HG02884 (cell line): ENCODE results near the gene FAM153A.
"Not testable (repeated sequence)": the region's sequence is repeated elsewhere in the genome, so short reads cannot be mapped to it uniquely, and the experiment has no call there.

ENCODE experiments used
- ATAC-seq: cut with Tn5 transposase; IDR thresholded peaks from one replicate; pipeline ENCODE4 v1.9.1; 2021; ENCODE audit warnings: mild to moderate bottlenecking, moderate library complexity; ENCODE audit not compliant: unreplicated experiment

The FAM153A gene

DNA sequence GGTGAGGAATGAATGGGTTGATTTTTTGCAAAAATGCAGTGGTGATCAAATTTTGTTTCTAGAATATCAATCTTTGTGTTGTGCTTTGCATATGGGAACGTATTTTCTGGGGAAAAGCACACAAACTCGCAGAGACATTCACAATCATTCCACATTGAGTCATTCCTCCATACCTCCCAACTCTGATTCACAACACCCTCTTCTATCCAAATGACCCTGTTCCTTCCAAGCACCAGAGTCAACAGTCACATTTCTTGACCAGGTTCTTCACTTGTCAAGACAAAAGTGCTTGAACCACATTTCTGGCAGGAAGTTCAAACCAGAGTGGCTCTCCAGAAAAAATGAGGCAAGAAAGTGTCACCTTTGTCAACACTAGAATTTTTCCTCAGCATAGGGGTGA lies 35.3 kb downstream of the FAM153A start:
- not testable (repeated sequence) for ATAC-seq

DNA sequence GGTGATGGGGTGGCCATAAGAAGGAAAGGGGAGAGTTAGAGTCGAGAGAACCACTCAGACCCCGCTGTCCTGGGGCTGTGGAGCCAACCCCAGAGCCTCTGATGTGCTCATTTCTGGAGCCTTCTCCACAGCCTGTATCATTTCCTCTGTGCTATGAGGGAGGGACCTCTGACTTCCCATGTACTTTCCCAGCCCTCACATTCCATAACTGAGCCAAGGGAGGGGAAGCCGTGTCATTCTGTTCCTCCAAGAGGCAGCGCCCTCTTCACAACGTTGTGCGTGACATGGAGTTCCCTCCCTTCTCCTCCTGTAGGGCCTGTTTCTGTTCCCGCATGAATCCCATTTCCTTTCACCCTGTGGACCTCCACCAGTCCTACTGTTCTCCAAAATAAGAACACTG lies 57.8 kb downstream of the FAM153A start:
- ATAC-seq: not testable (repeated sequence)

DNA sequence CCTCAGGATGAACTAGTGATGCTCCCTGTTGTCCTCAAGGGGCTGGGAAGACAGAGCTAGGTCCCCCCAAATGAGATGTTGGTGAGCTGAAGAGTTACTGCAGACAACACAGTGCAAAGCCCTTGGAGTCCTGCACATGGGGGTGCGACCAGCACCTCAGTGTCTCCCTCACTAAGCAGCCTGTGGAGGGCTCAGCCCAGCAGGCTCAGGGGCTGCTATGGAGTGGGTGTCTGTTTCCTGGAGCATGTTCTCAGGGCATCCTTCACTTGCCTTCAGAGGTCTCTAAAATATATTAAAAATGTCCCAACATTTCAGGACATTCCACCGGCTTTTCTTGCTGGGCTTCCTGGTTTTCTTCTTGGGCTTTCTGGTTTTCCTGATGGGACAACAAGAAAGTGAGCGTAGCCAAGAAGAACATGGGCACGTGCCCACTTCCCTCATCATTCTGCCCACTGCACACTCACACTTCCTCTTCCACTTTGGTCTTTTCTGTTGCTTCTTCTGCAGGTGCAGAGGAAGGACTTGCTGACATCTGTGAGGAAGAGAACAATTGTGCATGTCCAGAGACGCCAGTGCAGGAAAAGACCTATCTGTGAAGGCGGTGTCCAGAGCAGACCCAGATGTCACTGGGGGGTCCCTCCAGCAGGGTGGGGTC lies 58.7 kb downstream of the FAM153A start:
- not testable (repeated sequence) for ATAC-seq

DNA sequence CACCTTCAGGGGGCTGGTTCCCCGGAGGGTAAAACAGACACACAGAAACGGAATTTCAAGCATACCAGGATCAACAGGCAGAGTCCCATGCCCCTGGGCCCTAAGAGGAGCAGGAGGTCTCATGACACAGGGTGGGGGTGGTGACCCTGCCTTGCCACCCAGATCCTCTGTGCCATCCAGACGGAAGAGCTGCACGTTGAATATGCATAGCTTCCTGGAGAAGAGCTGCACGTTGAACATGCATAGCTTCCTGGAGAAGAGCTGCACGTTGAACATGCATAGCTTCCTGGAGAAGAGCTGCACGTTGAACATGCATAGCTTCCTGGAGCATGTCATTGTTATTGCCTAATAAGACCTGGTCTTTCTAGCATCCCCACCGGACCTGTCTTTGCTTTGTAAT lies 59.9 kb downstream of the FAM153A start:
- ATAC-seq: not testable (repeated sequence)

DNA sequence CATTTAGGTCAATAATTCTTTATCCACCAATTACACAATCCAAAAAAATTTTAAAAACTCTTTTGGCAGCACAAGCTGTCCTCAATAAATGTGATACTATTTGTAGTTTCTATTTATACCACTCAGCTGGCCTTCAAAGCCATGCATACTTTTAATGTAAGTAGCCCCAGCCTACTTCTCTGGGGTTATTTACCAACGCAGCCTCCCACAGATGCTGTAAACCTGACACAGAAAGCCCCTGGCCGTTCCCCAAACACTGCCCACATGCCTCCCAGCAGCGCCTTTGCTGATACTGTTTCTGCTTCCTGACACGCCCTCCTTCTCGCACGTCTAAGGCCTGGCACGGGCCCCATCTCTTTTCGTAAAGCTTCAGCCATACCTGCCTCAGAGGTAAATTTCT lies 62.7 kb downstream of the FAM153A start:
- ATAC-seq: not testable (repeated sequence)

DNA sequence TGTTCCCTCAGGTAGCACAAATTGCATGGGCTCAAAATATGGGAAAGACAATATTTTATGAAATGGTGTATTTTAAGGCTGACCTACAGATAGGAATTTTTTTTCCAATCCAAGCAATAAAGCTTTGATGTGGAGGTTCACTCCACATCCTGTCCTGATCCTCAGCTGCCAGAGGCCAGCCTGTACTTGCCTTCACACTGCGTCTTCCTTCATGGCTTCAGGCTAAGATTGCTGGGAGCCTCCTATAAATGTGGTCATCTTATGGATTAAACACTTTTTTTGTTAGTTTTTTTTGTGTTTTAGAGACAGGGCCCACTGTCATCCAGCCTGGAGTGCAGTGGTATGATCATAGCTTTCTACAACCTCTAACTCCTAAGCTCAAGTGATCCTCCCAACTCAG lies 67.3 kb downstream of the FAM153A start:
- not testable (repeated sequence) for ATAC-seq

DNA sequence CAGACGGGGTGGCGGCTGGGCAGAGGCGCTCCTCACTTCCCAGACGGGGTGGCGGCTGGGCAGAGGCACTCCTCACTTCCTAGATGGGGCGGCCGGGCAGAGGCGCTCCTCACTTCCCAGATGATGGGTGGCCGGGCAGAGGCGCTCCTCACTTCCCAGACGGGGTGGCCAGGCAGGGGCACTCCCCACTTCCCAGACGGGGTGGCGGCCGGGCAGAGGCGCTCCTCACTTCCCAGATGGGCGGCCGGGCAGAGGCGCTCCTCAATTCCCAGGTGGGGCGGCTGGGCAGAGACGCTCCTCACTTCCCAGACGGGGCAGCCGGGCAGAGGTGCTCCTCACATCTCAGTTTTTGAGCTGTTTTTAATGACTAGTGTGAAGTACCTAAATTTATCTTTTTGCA lies 86.6 kb downstream of the FAM153A start:
- ATAC-seq: not testable (repeated sequence)

DNA sequence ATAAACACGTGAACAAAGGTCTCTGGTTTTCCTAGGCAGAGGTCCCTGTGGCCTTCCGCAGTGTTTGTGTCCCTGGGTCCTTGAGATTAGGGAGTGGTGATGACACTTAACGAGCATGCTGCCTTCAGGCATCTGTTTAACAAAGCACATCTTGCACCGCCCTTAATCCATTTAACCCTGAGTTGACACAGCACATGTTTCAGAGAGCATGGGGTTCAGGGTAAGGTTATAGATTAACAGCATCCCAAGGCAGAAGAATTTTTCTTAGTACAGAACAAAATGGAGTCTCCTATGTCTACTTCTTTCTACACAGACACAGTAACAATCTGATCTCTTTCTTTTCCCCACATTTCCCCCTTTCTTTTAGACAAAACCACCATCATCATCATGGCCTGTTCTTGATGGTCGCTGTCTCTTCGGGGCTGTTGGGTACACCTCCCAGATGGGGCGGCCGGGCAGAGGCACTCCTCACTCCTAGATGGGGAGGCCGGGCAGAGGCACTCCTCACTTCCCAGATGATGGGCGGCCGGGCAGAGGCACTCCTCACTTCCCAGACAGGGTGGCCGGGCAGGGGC lies 87.3 kb downstream of the FAM153A start:
- ATAC-seq: not testable (repeated sequence)

DNA sequence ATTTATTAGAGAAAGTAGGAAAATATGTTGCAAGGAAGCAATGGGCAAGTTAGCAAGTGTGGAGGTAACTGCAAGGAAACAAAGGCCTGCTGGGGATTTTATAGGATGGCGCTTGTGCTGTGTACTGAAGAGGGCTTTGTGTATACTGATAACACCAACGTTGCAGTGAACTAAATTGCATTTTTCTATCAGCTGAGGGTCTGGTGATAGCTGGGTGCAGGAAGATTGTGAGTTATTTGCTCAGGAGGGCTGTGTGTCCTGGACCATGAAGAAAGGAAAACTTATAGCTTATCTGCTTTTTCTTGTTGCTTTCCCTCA lies 88.2 kb downstream of the FAM153A start:
- ATAC-seq: not testable (repeated sequence)

DNA sequence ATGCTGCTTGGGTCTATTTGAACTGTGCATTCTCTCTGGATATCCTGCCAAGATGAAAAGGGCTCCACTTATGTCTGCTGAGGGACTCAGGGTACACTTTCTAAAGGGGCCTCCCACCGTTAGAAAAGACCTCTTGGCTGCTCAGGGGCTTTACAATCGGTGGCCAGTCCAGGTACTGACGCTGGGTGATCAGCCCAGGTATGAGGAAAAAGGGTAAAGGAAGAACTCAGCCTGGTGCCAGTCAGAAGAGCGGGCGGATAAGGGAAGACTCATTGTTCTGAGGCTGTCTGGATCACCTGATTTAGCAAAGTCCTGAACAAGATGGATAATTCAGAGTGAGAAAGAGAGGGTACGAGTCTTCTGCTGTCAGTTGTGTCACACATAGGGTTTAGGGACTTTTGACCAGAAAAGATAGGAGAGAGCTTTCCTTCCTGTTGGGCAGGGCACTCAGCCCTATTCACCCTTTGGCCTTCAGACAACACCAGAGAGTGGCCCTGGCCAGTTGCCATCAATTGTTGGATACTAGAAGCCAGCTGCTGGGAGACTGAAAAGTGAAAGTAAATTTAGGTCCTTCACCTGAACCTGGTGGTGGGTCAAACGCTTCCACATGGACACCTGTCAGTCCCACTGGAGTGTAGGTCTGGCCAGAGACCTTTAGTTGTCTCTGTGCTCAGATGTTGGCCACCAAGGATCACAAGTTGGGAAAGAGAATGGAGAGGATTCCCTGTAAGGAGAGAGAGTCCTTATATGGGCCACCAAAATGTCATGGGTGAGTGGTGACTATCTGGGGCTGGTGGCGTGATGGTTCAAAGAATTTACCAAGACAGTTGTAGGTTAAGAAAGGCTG lies 88.8 kb downstream of the FAM153A start:
- ATAC-seq: not testable (repeated sequence)

DNA sequence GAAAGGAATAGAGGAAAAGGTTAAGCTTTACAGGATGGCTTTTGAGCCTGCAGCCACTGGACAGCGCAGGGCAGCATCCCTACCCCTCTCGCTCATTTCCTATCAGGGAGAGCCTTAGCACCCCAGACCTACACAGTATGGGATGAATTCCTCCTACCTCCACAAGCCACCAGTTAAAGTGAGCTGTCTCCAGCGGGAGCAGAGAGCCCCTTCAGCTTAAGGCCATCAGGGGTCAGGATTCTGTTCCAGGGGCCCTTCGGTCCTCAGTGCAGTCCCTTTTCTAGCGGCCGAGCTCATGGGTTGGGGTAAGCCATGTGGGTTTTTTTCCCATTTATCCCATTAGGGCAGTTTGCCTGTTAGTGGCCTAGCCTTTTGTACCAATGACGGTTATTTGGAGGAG lies 89.7 kb downstream of the FAM153A start:
- not testable (repeated sequence) for ATAC-seq

DNA sequence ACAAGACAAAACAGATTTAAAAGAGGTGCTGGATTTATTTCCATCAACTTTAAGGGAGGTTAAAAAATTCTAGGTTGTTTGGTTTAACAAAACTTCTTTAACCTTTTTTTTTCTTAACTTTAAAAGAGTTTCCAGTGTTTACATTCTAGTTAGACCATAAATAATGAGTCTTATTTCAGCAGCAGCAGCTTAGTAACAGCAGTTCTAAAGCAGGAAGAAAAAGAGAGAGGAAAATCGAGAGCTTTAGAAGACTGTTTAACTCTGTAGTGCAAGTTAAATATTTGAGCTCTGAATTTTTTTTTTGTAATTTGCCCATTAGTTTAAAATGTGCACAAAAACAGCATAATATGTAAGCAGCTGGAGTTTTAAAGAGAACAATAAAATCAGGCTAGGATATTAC lies 90.2 kb downstream of the FAM153A start:
- ATAC-seq: not testable (repeated sequence)

DNA sequence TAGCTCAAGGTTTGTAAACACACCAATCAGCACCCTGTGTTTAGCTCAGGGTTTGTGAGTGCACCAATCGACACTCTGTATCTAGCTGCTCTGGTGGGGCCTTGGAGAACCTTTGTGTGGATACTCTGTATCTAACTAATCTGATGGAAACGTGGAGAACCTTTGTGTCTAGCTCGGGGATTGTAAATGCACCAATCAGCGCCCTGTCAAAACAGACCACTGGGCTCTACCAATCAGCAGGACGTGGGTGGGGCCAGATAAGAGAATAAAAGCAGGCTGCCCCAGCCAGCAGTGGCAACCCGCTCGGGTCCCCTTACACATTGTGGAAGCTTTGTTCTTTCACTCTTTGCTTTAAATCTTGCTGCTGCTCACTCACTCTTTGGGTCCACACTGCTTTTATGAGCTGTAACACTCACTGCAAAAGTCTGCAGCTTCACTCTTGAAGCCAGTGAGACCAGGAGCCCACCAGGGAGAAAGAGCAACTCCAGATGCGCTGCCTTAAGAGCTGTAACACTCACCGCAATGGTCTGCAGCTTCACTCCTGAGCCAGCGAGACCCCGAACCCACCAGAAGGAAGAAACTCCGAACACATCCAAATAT lies 93.6 kb downstream of the FAM153A start:
- ATAC-seq: not testable (repeated sequence)

DNA sequence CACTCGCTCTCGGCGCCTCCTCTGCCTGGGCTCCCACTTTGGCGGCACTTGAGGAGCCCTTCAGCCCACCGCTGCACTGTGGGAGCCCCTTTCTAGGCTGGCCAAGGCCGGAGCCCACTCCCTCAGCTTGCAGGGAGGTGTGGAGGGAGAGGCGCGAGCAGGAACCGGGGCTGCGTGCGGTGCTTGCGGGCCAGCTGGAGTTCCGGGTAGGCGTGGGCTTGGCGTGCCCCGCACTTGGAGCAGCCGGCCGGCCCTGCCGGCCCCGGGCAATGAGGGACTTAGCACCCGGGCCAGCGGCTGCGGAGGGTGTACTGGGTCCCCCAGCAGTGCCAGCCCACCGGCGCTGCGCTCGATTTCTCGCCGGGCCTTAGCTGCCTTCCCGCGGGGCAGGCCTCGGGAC lies 94.6 kb downstream of the FAM153A start:
- ATAC-seq: not testable (repeated sequence)

DNA sequence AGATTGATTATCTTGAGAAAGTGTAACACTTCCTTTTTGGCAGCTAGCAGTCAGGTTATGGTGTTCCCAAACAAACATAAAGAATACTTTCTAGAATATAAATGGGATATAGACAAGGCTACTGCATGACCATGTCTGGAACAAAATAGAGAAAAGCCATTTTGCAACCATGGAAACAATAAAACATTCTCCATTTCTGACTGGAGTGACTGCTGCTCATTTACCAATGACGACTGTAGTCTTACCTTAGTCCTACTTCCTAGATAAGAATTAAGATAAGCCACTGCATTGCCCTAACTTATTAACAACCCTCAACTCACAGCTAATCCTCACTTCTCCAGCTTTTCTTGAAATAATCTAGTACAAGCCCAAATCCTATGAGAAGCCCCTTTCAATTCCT lies 100.8 kb downstream of the FAM153A start:
- ATAC-seq: not testable (repeated sequence)
